ENCODE results near the gene SLC9C1.

DNA sequence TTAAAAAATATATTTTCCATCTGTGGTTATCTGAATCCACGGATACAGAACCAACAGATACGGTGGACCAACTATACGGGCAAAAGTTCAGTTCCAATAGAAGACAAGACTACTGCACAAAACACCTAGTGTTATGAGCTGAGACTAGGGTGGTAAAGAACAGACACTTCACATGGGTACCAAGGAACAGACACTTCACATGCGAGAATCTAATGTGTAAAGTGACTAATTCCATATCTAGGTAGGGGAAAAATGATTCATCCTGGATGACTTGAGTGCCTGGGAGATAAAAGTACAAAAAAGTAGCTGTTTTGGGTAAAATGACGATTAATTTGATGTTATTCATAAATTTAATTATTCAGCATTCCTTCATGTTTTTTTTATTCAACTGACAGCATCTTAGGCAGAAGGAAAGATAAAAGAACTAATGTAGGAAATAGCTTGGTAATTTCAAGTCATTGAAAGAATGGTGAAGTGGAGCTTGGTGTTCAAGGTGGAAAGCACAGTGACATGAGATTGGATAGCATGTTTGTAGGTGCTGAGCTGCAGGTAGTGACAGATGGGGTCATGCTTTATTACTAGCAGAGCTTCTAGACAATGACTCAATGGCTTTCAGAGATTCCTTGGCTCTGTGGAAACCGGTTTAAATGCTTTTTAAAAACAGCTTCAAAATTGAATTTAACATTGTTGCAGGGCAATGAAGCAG, 44.2 kb upstream of the SLC9C1 start:
- TF ChIP-seq, protein P1, sequence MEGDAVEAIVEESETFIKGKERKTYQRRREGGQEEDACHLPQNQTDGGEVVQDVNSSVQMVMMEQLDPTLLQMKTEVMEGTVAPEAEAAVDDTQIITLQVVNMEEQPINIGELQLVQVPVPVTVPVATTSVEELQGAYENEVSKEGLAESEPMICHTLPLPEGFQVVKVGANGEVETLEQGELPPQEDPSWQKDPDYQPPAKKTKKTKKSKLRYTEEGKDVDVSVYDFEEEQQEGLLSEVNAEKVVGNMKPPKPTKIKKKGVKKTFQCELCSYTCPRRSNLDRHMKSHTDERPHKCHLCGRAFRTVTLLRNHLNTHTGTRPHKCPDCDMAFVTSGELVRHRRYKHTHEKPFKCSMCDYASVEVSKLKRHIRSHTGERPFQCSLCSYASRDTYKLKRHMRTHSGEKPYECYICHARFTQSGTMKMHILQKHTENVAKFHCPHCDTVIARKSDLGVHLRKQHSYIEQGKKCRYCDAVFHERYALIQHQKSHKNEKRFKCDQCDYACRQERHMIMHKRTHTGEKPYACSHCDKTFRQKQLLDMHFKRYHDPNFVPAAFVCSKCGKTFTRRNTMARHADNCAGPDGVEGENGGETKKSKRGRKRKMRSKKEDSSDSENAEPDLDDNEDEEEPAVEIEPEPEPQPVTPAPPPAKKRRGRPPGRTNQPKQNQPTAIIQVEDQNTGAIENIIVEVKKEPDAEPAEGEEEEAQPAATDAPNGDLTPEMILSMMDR (IDR thresholded peaks at IDR 0.05) = no peak
- TF ChIP-seq POLR2A (IDR thresholded peaks at IDR 0.05) = no peak
